Stimulated activated CD8-positive, alpha-beta memory T cell treated with anti-CD3 and anti-CD28 coated beads, Interleukin-7, amount 100 ng/mL, for 1 hour (primary cell): ENCODE measurements around the gene HAGHL.

Source experiments
- DNase-seq, 2 donors: peaks; one replicate each; pipeline ENCODE4 v3.0.0-alpha.2; 2020; ENCODE audit warnings: low read depth in 2 of 2

The HAGHL gene

GRCh38 chr16:726438-727290, at the start of gene HAGHL, which contains the start of gene CCDC78:
HAGHL (plus strand) TSS chr16:727106; CDS start chr16:727510, 404 bp downstream.
CCDC78 (minus strand) TSS chr16:726443; CDS start chr16:726367, 76 bp downstream.
- peak in 1 of 2 donors; percentile 45 for DNase-seq

GRCh38 chr16:677316-678190, 49.4 kb upstream of the HAGHL start:
- no peak for DNase-seq

GRCh38 chr16:678209-678857, 48.6 kb upstream of the HAGHL start:
- no peak for DNase-seq

- DNase-seq = no peak
These were observed 47.8 kb upstream of the HAGHL start for GRCh38 chr16:678858-679813.

GRCh38 chr16:679814-680624, 46.9 kb upstream of the HAGHL start, which contains the start of gene STUB1:
STUB1 (plus strand) TSS chr16:680410; CDS start chr16:680526, 116 bp downstream.
- DNase-seq = peak; percentile 69 to 77

GRCh38 chr16:680625-680945, 46.3 kb upstream of the HAGHL start:
- DNase-seq = no peak

GRCh38 chr16:680967-681745, 45.8 kb upstream of the HAGHL start:
- no peak for DNase-seq

GRCh38 chr16:681746-682427, 45.0 kb upstream of the HAGHL start:
- no peak for DNase-seq

GRCh38 chr16:682493-683395, 44.2 kb upstream of the HAGHL start:
- no peak for DNase-seq

GRCh38 chr16:683396-684070, 43.4 kb upstream of the HAGHL start:
- DNase-seq = no peak

- peak; percentile 92 to 95 for DNase-seq
These were observed 42.7 kb upstream of the HAGHL start, which contains the start of gene JMJD8 for GRCh38 chr16:684071-684794. JMJD8 (minus strand) TSS chr16:684334; CDS start chr16:684319, 15 bp downstream.

- DNase-seq = no peak
These were observed 41.8 kb upstream of the HAGHL start for GRCh38 chr16:684961-685696.

GRCh38 chr16:685967-686366, 40.9 kb upstream of the HAGHL start:
- no peak for DNase-seq

- no peak for DNase-seq
These were observed 40.2 kb upstream of the HAGHL start for GRCh38 chr16:686459-687260.

- DNase-seq = no peak
These were observed 39.4 kb upstream of the HAGHL start for GRCh38 chr16:687499-687898.
